Activated CD4-positive, alpha-beta T cell treated with anti-CD3 and anti-CD28 coated beads, Interleukin-2, amount 50 U/mL, for 24 hours (primary cell): ENCODE data around the gene PGM3.

Experiments used
- DNase-seq, 2 donors: peaks; one replicate each; pipeline ENCODE4 v3.0.0-alpha.2; 2020; ENCODE audit warnings: low read depth in 1 of 2, low spot score in 1 of 2

PGM3 gene

DNA sequence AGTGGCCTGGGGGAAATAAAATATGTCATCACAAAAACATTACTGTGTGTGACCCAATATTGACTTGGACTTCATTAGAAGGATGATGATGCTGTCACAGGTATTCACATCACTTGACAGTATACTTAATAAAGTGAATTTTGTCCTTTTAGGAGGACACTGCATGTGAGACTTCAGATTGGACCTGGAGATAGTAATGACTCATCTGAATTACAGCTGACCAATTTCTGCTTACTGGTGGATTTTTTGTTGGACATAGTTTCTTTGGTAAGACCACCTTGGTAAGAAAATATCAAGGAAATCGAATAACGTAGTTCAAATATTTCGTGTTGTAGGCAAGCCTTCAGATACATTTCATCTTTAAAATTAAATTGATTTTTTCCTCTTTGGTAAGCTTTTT, 68.5 kb downstream of the PGM3 start:
- no peak for DNase-seq

DNA sequence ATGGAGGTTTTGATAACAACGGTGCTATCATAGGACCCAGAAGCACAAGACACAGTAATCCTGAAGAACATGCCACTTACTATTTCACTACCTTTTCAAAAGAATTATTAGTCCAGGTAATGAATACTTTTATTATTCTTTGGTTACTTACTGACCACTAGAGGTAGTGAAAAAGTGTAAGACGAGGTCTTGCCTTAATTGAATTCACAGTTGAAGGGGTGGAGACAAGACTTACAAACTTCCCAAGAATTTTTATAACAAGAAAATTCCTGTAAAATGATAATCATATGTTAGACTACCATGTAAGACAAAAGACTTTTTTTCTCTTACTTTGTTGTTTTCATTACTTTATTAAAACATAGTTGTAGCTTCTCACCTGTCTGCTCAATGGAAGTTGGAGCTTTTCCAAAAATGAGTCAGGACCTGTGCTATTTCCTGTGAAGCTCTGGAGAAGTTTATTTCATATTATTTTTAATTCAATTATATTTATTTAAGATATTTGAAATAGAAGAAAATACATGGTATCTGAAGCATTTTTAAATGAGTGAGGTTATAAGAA, 73.2 kb downstream of the PGM3 start:
- no peak for DNase-seq

DNA sequence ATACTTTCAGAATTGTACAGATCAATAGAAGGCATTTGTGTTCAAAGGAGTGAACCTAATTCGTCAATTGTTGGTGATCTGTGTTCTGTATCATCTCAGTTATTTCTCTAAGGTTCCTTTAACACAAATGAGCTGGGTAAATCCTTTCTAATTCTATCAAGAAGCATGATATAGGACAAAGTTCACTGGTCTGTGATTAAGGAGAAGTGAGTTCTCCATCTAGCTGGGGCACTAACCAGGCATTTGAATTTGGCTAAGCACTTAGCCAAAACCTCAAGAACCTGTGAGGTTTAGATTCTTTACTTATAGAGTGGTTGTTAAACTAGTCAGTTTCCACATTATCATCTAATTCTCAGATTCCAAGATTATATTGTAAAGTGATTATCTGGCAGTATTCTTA, 75.3 kb downstream of the PGM3 start:
- DNase-seq: no peak
